ENCODE measurements around the gene RRP36. TPM values are rescaled to one million over a fixed set of nuclear protein-coding genes. Genes with fewer than 3 reads are reported as not detected.

RRP36 gene
- 67.5 to 78.6 TPM (median 72.7 TPM) in 5 replicates for total RNA-seq (2022; extraction: Qiagen RNA extraction)

GRCh38 chr6:43021270-43022047 lies at the start of gene RRP36:
Gene RRP36 (plus strand): TSS chr6:43021623. CDS start chr6:43021655, 32 bp downstream.

GRCh38 chr6:42978839-42979522 lies 42.4 kb upstream of the RRP36 start, which contains the start of gene PEX6:
Gene PEX6 (minus strand): TSS chr6:42979181. CDS start chr6:42979150, 31 bp downstream.

GRCh38 chr6:42984001-42984923 lies 37.2 kb upstream of the RRP36 start, which contains the start of gene PPP2R5D:
Gene PPP2R5D (plus strand): TSS chr6:42984570. CDS start chr6:42984678, 108 bp downstream.

DNA sequence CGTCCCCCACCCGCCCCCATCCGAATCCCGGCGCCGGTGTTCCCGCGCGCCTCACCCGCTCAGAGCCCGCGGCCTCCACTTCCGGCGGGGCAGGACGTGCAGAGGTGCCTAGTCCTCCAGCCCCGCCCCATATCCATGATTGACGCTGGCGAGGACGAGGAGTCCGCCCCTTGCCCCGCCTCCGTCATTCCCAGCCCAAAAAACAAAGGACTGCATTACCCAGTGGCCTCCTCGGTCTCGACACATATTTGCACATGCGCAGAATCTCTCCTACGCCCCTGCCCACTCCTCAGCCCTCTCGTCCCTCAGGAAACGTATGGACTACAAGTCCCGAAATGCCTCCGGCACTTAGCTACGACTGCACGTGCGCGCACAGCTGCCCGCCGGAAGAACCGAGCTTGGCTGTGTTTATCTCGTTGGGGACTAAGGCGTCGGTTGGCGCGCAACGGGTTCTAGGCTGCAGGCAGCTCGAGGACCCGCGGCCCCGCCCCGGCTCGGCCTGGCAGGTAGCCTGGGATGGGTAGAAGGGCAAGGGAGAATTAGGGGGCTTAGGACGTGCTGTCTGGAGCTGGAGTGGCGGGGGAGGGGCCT lies 7.5 kb upstream of the RRP36 start, which contains the start of the genes KLHDC3 and MEA1:
Gene KLHDC3, plus strand, starts transcription at position 407 of the 591 bp plus-strand sequence. CDS start 2,944 bp downstream, outside the sequence.
Gene MEA1, minus strand, starts transcription at position 104 of the 591 bp plus-strand sequence. CDS start 133 bp downstream, outside the sequence.

DNA sequence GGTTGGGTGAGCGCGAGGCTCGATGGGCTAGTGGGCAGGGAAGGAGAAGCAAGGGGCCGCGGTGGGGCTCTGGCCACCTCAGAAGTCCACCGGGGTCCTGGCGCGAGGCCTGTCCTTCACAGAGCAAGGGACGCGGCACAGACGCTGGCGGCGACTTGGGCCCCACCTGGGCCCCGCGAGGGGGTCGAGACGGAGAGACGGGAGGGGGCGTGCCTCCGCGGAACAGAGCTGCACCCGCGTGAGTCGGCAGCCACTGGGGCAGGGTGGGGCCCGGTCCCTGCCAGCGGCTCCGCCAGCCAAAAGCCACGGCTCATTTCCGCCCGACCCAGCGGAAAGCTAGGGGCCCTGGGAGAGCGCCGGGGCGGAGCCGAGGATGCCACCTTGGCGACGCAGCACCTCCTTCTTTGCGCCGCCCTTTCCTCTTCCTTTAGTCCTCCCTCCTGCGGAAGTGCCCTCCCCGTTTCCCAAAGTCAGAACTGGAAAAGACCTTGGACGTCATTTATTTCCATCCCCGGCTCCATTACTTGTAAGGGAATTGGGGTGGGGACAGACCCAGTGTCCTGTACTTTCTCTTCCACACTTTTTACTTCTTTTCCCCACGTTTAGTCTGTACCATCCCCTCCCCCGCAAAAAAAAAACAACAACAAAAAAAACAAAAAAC lies 32.3 kb downstream of the RRP36 start, which contains the start of gene CUL7:
Gene CUL7, minus strand, starts transcription at position 307 of the 661 bp plus-strand sequence. CDS start 1,063 bp downstream, outside the sequence.

DNA sequence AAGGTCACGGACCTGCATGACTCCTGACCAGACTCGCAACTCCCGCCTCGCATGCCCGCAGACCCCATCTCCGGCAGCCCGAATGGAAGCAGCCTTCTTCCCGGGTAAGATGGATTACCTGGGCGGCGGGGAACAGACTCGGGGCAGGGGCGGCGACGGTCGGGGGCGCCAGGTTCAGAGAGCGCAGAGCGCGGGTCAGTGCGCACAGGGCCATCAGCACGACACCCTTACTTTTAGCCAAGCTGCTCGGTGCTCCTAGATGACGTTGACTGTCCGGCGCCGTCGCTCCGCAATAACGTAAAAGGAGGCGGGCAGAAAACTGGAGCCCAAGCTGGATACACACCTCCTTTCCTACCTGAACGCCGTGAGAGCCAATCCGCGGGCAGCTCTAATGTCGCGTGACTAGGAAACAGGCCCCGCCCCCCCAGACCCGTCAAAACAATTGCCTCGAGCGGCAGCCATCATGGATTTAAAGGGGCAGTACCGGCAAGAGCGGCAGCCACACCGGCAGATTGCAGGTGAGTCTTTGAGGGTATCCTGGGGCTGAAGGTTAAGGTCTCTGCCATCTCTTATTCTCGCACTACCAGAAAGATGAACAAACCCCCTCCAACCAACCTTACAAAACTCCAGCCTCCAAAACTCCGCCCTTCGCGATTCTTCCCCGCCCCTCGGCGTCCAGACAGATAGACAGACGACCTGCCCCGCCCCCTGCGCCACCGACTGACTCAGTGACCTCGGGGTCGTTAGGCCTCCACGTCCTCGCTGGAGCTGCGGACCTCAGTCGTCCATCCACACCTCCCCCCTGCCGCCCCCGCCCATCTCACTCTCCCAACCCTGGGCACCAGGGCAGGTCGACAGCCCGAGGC lies 38.0 kb downstream of the RRP36 start, which contains the start of the genes KLC4 and MRPL2:
Gene KLC4, plus strand, starts transcription at position 464 of the 866 bp plus-strand sequence. CDS start 1,705 bp downstream, outside the sequence.
Gene MRPL2, minus strand, starts transcription at position 267 of the 866 bp plus-strand sequence. Its CDS starts 53 bp downstream, at position 214.

GRCh38 chr6:43075670-43076463 lies 54.4 kb downstream of the RRP36 start, which contains the start of gene PTK7:
Gene PTK7 (plus strand): TSS chr6:43076314. CDS start chr6:43076489, 175 bp downstream.

Other genes with a start within 250 kb of the RRP36 start
- 2.4 to 3.1 TPM (median 2.8 TPM) in 5 replicates for gene BICRAL, start 239.6 kb upstream of the RRP36 start, total RNA-seq (2022; extraction: Qiagen RNA extraction)
- 61.4 to 82.5 TPM (median 64.6 TPM) in 5 replicates for gene RPL7L1, start 142.0 kb upstream of the RRP36 start, total RNA-seq (2022; extraction: Qiagen RNA extraction)
- gene PTCRA, start 105.6 kb upstream of the RRP36 start, total RNA-seq (2022; extraction: Qiagen RNA extraction), result not detected in 5 replicates
- gene CNPY3, start 92.1 kb upstream of the RRP36 start, total RNA-seq (2022; extraction: Qiagen RNA extraction), result 35.8 to 45.4 TPM (median 42.7 TPM) in 5 replicates
- 0.22 to 0.30 TPM in 2 of 5 replicates, not detected in the others for gene GNMT, start 60.9 kb upstream of the RRP36 start, total RNA-seq (2022; extraction: Qiagen RNA extraction)
- gene PEX6, start 42.4 kb upstream of the RRP36 start, total RNA-seq (2022; extraction: Qiagen RNA extraction), result 5.1 to 9.3 TPM (median 8.6 TPM) in 5 replicates
- gene PPP2R5D, start 37.1 kb upstream of the RRP36 start, total RNA-seq (2022; extraction: Qiagen RNA extraction), result 23.1 to 26.5 TPM (median 25.1 TPM) in 5 replicates
- gene MEA1, start 7.7 kb upstream of the RRP36 start, total RNA-seq (2022; extraction: Qiagen RNA extraction), result 88.1 to 96.0 TPM (median 92.0 TPM) in 5 replicates
- 24.6 to 28.7 TPM (median 26.6 TPM) in 5 replicates for gene KLHDC3, start 7.4 kb upstream of the RRP36 start, total RNA-seq (2022; extraction: Qiagen RNA extraction)
- 6.2 to 9.1 TPM (median 7.2 TPM) in 5 replicates for gene CUL7, start 32.2 kb downstream of the RRP36 start, total RNA-seq (2022; extraction: Qiagen RNA extraction)
- 55.1 to 64.6 TPM (median 59.6 TPM) in 5 replicates for gene MRPL2, start 37.8 kb downstream of the RRP36 start, total RNA-seq (2022; extraction: Qiagen RNA extraction)
- gene KLC4, start 38.0 kb downstream of the RRP36 start, total RNA-seq (2022; extraction: Qiagen RNA extraction), result 5.0 to 7.7 TPM (median 7.0 TPM) in 5 replicates
- gene PTK7, start 54.7 kb downstream of the RRP36 start, total RNA-seq (2022; extraction: Qiagen RNA extraction), result 3.9 to 5.8 TPM (median 4.8 TPM) in 5 replicates
- gene SRF, start 149.6 kb downstream of the RRP36 start, total RNA-seq (2022; extraction: Qiagen RNA extraction), result 12.3 to 16.9 TPM (median 16.1 TPM) in 5 replicates
- gene CUL9, start 160.6 kb downstream of the RRP36 start, total RNA-seq (2022; extraction: Qiagen RNA extraction), result 7.2 to 12.6 TPM (median 7.9 TPM) in 5 replicates
- 72.7 to 108 TPM (median 97.1 TPM) in 5 replicates for gene DNPH1, start 207.9 kb downstream of the RRP36 start, total RNA-seq (2022; extraction: Qiagen RNA extraction)
- 0.02 to 0.07 TPM (median 0.04 TPM) in 5 replicates for gene TTBK1, start 221.9 kb downstream of the RRP36 start, total RNA-seq (2022; extraction: Qiagen RNA extraction)